Stimulated activated naive CD8-positive, alpha-beta T cell treated with anti-CD3 and anti-CD28 coated beads, Interleukin-15, Interleukin-2, amounts not matched to agents 100 U/mL and 50 U/mL, for 24 hours (primary cell): ENCODE data around the gene SRBD1.

ENCODE experiments used
- ATAC-seq: fragments of 150-1000 bp; cut with Tn5 transposase; one replicate; pipeline ENCODE4 v1.10.0; 2021
- DNase-seq: peaks from one replicate; pipeline ENCODE4 v3.0.0; 2021

SRBD1 gene

GRCh38 chr2:45368792-45369191, 242.3 kb downstream of the SRBD1 start:
- no peak for ATAC-seq
- no peak for DNase-seq

GRCh38 chr2:45361666-45362065, 249.4 kb downstream of the SRBD1 start:
- ATAC-seq: no peak
- DNase-seq: no peak

GRCh38 chr2:45354776-45355175, 256.3 kb downstream of the SRBD1 start:
- ATAC-seq: no peak

GRCh38 chr2:45353879-45354278, 257.2 kb downstream of the SRBD1 start:
- DNase-seq (no peak), ATAC-seq (no peak)

More at GRCh38 chr2:45354776-45355175, 256.3 kb downstream of the SRBD1 start:
- no peak for DNase-seq

GRCh38 chr2:45352506-45352905, 258.6 kb downstream of the SRBD1 start:
- DNase-seq (no peak), ATAC-seq (no peak)

GRCh38 chr2:45345331-45346234, 265.5 kb downstream of the SRBD1 start:
- no peak for ATAC-seq
- DNase-seq: no peak

GRCh38 chr2:45344502-45344901, 266.6 kb downstream of the SRBD1 start:
- no peak for ATAC-seq
- DNase-seq: no peak

GRCh38 chr2:45344071-45344470, 267.0 kb downstream of the SRBD1 start:
- DNase-seq (no peak), ATAC-seq (no peak)

GRCh38 chr2:45343251-45344017, 267.6 kb downstream of the SRBD1 start:
- DNase-seq (no peak), ATAC-seq (no peak)

GRCh38 chr2:45340318-45340717, 270.7 kb downstream of the SRBD1 start:
- no peak for ATAC-seq
- no peak for DNase-seq

- no peak for DNase-seq
- no peak for ATAC-seq
Observed at GRCh38 chr2:45339253-45339652, 271.8 kb downstream of the SRBD1 start.
